Stimulated activated CD4-positive, alpha-beta T cell treated with anti-CD3 and anti-CD28 coated beads, Interleukin-1b, Interleukin-23, amount 100 ng/mL, for 48 hours (primary cell): ENCODE data around the gene CNGB1.
"Not testable (repeated sequence)": the region's sequence is repeated elsewhere in the genome, so short reads cannot be mapped to it uniquely, and the experiment has no call there.

Experiments
- DNase-seq: peaks from one replicate; pipeline ENCODE4 v3.0.0-alpha.2; 2020

The CNGB1 gene

GRCh38 chr16:57883480-57883879 lies 87.4 kb downstream of the CNGB1 start:
- no peak for DNase-seq

DNA sequence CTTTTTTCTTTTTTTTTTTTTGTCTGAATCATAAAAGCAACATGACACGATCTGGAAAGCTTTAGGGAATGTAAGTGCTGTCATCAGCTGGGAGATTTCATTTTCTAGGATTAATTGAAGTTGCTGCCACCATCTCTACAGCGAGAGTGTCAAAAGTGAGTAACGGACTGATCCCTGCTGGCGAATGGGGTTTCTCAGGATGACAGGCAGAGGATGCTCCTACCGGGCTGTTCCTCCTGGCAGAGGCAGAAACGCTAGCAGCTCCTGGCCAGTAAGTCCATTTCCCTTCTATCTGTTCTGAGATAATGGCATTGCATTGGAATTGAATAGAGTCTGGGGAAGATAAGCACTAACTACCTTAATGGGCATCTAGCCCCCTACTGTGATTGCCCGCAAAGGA lies 88.1 kb downstream of the CNGB1 start:
- no peak for DNase-seq

GRCh38 chr16:57882206-57882605 lies 88.7 kb downstream of the CNGB1 start:
- no peak for DNase-seq

DNA sequence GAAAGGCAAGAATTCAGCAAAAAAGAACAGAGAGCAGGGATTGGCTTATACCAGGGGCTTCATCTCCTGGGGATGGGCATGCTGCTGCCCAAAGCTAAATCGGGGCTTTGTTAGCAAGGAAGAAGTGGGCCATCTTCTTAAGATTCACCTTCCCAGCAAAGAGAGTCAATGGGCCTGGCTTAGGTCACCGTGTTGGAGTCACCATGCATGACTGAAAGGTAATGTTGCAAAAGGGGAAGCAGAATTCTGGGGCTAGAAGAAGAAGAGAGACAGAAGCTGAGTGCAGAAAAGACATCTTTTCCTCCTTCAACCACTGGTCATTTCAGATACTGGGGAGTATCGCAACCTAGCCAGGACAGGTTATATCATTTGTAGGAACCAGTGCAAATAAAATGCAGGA lies 92.3 kb downstream of the CNGB1 start:
- DNase-seq = no peak

DNA sequence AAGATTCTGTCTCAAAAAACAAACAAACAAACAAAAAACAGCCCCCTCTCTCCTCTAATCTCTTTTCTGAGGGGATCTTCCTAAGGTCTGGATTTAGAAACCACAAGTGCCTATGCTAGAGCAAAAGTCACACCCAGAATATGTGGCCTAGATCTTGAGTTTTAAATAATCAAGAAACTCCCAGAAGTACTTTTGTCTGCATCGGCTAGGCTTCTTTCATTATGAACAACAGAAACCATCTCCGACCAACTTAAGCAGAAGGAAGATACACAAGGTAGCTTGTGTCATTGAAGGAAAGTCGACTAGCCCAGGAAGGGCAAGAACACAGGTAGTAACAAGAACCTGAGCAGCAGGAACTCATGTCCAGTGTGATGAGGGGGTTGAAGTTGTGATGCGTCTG lies 94.7 kb downstream of the CNGB1 start:
- DNase-seq = no peak

GRCh38 chr16:57875347-57875746 lies 95.6 kb downstream of the CNGB1 start:
- DNase-seq = no peak

- no peak for DNase-seq
Measured at GRCh38 chr16:57873218-57873617, 97.7 kb downstream of the CNGB1 start.

DNA sequence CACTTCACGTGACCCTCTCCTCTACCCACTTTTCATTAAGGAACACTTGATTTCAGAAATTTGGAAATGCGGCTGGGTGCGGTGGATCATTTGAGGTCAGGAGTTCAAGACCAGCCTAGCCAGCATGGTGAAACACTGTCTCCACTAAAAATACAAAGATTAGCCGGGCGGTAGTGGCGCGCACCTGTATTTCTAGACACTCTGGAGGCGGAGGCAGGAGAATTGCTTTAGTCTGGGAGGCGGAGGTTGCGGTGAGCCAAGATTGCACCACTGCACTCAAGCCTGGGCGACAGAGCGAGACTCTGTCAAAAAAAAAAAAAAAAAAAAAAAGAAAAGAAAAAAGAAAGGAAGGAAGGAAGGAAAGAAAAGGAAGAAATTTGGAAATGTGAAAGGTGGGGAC lies 98.2 kb downstream of the CNGB1 start:
- DNase-seq = not testable (repeated sequence)

GRCh38 chr16:57871456-57871855 lies 99.5 kb downstream of the CNGB1 start:
- no peak for DNase-seq

DNA sequence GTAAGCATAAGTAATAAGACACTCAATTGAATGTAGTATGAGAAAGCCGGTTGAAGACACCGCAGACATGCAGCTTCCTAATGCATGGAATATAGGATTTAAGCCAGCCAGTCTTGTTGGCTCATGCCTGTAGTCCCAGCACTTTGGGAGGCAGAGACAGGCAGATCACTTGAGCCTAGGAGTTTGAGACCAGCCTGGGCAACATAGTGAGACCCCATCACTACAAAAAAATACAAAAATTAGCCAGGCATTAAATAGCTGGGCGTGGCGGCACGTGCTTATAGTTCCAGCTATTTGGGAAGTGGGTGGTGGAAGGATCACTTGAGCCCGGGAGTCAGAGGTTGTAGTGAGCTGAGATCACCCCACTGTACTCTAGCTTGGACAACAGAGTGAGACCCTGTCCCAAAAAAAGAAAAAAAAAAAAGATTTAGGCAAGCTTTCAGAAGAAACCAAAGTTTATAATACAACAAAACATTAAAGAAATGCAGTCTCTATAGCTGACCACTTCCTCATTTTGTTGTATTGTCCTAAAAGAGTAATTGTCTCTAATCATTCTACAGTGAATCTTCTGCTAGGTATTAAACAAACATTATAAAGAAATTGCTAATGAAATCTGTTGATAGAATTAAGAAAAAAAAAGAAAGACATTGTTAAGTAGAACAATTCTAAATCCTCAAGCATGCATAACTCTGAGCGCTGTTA lies 100.0 kb downstream of the CNGB1 start:
- DNase-seq = no peak

GRCh38 chr16:57868913-57869520 lies 101.9 kb downstream of the CNGB1 start:
- DNase-seq = no peak

- DNase-seq = no peak
Measured at GRCh38 chr16:57867000-57867561, 103.8 kb downstream of the CNGB1 start.

DNA sequence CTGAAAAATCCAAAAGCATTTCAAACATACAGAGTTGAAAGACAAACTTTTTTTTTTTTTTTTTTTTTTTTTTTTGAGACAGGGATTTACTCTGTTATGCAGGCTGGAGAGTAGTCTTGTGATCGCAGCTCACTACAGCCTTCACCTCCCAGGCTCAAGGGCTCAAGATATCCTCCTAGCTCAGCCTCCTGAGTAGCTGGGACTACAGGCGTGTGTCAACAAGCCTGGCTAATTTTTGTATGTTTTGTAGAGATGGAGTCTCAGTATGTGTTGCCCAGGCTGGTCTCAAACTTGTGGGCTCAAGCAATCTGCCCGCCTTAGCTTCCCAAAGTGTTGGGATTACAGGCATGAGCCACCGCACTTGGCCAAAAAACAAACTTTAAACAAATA lies 104.4 kb downstream of the CNGB1 start:
- DNase-seq = no peak

DNA sequence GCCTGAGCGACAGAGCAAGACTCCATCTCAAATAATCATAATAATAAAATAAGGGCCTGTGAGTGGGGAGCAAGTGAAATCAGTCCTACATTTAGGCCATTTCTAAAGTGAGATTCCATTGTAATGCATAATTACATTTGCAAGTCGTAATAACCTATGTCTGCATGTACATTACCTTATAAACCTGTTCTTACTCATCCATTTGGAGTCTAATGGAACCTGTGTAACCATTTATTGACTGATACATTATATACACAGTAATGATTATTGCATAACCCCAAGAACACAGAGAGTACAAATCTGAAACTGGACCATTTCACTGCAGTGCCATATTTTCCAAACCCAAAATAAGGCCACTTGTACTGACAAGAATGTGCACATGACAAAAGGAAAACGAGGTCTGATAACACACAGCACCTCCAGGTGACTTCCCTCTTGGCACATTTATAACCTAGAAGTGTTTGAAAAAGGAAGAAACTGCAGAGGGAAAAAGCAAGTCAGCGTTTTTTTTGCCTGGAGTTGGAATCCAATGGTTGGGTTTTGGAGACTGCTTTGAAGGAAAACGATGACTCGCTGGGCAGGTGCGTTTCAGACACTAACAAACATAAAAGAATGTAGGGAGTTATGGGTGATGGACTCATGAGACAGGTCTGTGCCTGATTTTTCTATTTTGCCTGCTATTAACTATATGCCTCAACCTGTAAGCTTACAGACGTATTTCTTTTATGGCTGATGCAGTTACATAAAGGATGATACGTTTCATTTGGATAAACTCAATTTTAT lies 105.0 kb downstream of the CNGB1 start:
- DNase-seq = no peak

GRCh38 chr16:57863434-57864160 lies 107.3 kb downstream of the CNGB1 start:
- DNase-seq = no peak

- DNase-seq = no peak
Measured at GRCh38 chr16:57862698-57863433, 108.1 kb downstream of the CNGB1 start.

GRCh38 chr16:57859331-57859730 lies 111.6 kb downstream of the CNGB1 start:
- DNase-seq = no peak

- DNase-seq = no peak
Measured at GRCh38 chr16:57858635-57859034, 112.3 kb downstream of the CNGB1 start.

- not testable (repeated sequence) for DNase-seq
Measured at GRCh38 chr16:57857991-57858390, 112.9 kb downstream of the CNGB1 start.

DNA sequence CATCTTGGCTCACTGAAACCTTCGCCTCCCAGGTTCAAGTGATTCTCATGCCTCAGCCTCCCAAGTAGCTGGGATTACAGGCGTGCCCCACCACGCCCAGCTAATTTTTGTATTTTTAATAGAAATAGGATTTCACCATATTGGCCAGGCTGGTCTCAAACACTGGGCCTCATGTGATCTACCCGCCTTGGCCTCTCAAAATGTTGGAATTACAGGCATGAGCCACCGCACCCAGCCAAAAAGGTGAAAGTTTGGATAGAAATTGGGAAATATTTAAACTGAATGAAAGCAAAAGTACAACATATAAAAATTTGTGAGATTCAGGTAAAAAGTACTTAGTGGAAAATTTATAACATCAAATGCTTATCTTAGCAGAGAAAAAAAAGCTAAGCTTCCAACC lies 115.7 kb downstream of the CNGB1 start:
- DNase-seq = no peak

DNA sequence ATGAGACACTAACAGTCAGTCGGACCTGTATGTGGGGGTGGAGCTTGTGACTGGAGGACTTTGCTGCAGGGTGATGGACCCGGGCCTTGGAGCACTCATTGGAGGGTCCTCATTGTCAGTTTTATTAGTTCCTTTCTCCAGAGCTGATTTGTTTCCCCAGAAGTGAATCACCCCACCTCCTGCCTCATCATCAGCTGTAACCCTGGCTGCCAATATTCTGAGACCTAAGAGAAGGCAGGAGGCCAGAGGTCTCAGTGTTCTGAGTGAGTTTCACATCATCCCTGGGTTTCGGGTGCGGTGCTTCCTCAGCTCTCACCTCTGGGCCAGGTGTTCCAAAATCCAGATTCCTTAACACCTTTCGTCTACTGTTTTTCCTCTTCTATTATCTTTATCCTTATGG lies 118.7 kb downstream of the CNGB1 start:
- DNase-seq = no peak

- no peak for DNase-seq
Measured at GRCh38 chr16:57848181-57848580, 122.7 kb downstream of the CNGB1 start.
